Astrocyte of the cerebellum (primary cell): Measurements from ENCODE around the gene PHC2.
A peak's percentile ranks its signal among the peaks of the same experiment; 100 is the strongest.

Experiments
- DNase-seq: peaks from one replicate; pipeline ENCODE4 v3.0.0-alpha.2; 2011; ENCODE audit warnings: low read depth
- H3K4me3 ChIP-seq: 2 replicates; pipeline ENCODE4 v1.5.1; 2011; ENCODE audit warnings: mild to moderate bottlenecking, low read depth, low read length, moderate library complexity
- CTCF ChIP-seq: IDR thresholded peaks from 2 replicates; pipeline ENCODE4 v1.5.1; 2012; ENCODE audit warnings: low read length, low read depth, moderate library complexity, mild to moderate bottlenecking; ENCODE audit errors: missing control alignments
- in situ Hi-C: cut with HindIII; loops from 2 replicates; pipeline ENCODE4 v1.10.0; 2017; ENCODE audit warnings: low sequenced_read_pairs

The PHC2 gene

DNA sequence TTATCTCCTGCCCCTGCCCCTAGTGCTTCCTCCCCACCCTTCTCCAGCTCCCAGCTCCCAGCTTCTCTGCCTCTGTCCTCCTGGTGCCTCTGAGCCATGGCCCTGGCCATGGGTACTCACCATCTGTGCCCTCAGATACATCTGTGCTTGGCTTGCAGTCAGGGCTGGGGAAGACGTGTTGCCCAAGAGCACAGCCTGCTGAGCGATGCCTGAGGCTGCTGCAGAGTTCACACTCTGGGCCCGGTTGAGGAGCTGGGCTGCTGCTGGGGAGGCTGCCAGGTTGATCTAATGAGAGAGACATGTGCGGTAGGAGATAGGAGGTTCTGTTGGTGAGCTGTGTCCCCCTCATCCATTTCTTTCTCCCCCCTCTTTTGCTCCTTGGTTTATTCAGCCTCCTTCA, 60.6 kb downstream of the PHC2 start:
- no peak overlapping the region for H3K4me3 ChIP-seq
- no peak for TF ChIP-seq CTCF
- in situ Hi-C loops = no loop called here
- DNase-seq = no peak

DNA sequence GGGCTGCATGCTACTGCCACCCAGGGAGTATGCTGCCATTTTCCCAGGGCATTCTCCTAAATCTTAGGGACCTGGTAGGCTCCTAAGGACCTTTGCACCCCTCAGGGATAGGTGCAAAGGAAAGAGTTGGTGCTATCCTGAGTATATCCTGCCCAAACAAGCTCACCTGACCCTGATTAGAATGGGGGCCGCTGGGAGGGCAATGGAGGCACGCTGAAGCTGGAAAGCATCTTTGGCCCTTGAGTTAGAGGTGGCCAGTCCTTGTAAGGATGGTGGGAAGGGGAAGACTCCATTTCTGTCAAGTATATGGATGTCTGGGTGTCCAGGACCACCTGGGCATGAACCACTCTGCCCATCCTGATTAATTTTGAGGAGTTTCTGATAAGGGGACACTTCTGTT, 61.1 kb downstream of the PHC2 start:
- no peak overlapping the region for H3K4me3 ChIP-seq
- DNase-seq = no peak
- no peak for TF ChIP-seq CTCF
- in situ Hi-C loops = no loop called here

DNA sequence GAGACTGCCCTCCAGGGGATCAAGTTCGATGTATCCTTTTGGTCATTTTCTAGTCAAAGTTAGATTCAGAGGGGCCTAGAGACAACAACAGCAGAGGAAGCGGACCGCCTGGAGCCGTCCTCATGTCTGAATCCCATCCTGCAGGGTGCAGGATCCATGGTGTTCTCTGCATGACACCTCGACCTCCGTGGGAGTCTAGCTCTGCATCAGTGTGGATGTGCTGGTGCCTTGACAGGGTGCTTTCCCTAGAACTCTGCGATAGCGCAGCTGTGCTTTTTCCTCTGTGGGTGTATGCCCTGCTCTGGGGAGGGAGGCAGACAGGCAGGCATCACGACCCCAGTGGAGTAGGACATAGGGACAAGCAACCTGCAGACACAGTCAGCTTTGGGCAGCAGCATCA, 61.8 kb downstream of the PHC2 start:
- in situ Hi-C loops = no loop called here

GRCh38 chr1:33368431-33368830, 62.5 kb downstream of the PHC2 start:
- H3K4me3 ChIP-seq = no peak overlapping the region
- DNase-seq = no peak
- in situ Hi-C loops = no loop called here
- TF ChIP-seq CTCF = no peak

More for the DNA sequence above, 61.8 kb downstream of the PHC2 start:
- DNase-seq = no peak
- no peak overlapping the region for H3K4me3 ChIP-seq
- TF ChIP-seq CTCF = no peak

DNA sequence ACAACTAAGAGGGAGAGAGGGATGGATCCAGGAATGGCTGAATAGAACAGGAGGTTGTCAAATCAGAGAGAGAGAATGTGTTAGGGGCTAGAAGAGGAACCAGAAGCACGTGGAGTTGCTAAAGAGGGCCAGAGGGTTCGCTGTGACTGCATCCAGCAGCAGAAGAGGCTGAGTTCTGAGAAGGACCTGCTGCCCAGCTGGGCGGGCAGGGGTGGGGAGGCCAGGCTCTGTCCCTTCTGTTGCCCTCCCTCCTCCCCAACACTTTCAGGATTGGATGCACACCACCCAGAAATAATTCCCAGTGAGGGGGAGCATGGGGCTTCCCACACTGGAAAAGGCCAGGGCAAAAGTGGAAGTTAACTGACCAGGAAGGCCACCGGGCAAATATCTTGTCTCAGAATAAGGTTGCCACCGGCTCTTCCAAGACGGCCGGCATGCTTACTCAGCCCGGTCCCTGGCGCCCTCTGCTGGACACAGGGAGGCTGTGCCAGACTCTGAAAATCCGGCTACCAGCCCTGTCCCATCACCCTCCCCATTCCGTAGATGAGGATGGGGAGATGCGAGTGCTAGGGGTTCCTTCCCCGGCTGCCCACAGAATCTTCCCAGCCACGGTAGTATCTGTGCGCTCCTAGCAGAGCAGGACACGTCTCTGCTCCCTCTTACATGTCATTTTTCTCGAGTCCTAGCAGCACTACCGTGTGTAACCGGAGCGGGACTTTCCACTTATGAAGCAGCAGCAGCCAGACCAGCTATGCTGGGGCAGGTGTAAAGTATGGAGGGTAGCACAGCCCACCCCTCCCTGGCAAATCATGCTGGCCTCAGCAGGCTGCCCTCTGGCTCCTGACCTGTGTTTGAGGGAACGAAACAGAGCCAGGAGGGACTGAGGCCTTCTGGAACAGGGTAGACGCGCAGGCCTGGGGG, 63.1 kb downstream of the PHC2 start:
- TF ChIP-seq CTCF = peak; percentile 92
- peak; percentile 64 for DNase-seq
- in situ Hi-C loops = no loop called here
- H3K4me3 ChIP-seq = no peak overlapping the region

DNA sequence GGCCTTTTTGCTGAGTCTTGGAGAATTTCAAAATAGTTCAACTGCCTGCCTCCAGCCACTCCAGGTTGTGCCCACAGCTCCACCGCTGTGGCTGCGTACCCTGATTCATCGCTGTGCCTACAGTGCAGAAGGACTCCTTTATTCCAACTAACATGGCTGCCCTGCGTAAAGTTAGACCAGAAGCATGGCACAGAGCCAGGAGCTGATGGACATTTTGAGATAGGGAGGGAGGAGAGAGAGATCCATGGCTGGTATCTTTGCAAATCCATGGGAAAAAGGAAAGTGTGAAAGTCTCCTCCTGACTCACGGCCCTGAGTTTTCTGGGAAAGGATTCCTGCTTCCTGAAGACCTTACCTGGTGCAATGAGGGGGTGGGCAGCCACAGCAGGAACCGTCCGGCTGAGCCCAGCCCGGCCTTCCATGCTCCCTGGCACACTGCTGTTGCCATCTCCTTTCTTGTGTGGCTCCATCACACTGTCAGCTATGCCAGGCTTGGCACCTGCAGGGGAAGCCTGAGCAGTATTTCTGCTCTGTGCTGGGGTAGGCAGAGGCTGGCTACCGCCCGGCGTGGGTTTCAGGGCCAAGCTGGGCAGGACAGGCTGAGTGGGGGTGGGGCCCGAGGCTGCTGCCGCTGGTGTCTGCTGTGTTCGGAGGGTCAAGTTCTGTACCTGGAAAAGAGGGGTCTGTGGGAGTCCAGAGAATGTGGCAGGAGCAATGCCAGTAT, 64.0 kb downstream of the PHC2 start:
- in situ Hi-C loops = no loop called here
- TF ChIP-seq CTCF = no peak
- H3K4me3 ChIP-seq = no peak overlapping the region
- DNase-seq = no peak
